B cell (primary cell): ENCODE data around the gene BARX1. TPM values are rescaled to one million over a fixed set of nuclear protein-coding genes. Genes with fewer than 3 reads are reported as not detected.

Experiments used
- ATAC-seq: fragments of 200-7000 bp; cut with Tn5 transposase; one replicate; pipeline ENCODE4 v1.10.0; 2021; ENCODE audit warnings: low read depth, mild to moderate bottlenecking, moderate number of reproducible peaks, moderate library complexity
- CTCF ChIA-PET: fragments of 350-600 bp; sonication (Branson Sonifier 250); formaldehyde crosslinking; loops from one replicate; lab custom pipeline; 2021; ENCODE audit warnings: antibody characterized with exemption, inconsistent platforms; lab: Charles Lee
- POLR2A ChIA-PET: fragments of 350-600 bp; sonication (Branson Sonifier 250); formaldehyde crosslinking; loops from one replicate; lab custom pipeline; 2021; ENCODE audit warnings: antibody characterized with exemption; lab: Charles Lee
- DNase-seq: peaks from one replicate; pipeline ENCODE4 v3.0.0; 2013
- H2AFZ ChIP-seq: 2 replicates; pipeline ENCODE4 v1.6.1; 2012; ENCODE audit warnings: mild to moderate bottlenecking, low read depth, low read length; ENCODE audit not compliant: insufficient read depth, poor library complexity, severe bottlenecking
- H3K27ac ChIP-seq, 2 donors: 1 replicate in 1 of 2; 2 replicates in 1 of 2; pipeline ENCODE4 v1.5.1; 2012 to 2013; ENCODE audit warnings: low read length in 2 of 2, mild to moderate bottlenecking in 2 of 2, moderate library complexity in 1 of 2
- H3K27me3 ChIP-seq, 4 experiments: fragments of 200-600 bp in 1 of 4; sonication (generic) in 1 of 4; replicated peaks in 1 of 4; 1 replicate in 2 of 4; 2 replicates in 2 of 4; pipeline versions ENCODE4 v1.6.1 to v1.7.0; 2013 to 2016; ENCODE audit warnings: low read length in 3 of 4, mild to moderate bottlenecking in 2 of 4, mixed read lengths in 1 of 4, moderate library complexity in 1 of 4; ENCODE audit not compliant: insufficient read depth in 4 of 4, control insufficient read depth in 3 of 4; ENCODE audit errors: control extremely low read depth in 1 of 4
- H3K36me3 ChIP-seq, 2 experiments: replicated peaks in 1 of 2; 1 replicate in 1 of 2; 2 replicates in 1 of 2; pipeline versions ENCODE4 v1.6.1 to v1.7.1; 2013; ENCODE audit warnings: low read length in 1 of 2; ENCODE audit not compliant: insufficient read depth in 2 of 2, control insufficient read depth in 1 of 2; ENCODE audit errors: control extremely low read depth in 1 of 2, extremely low read depth in 1 of 2
- H3K4me1 ChIP-seq, 2 donors: fragments of 200-600 bp in 1 of 2; sonication (generic) in 1 of 2; 1 replicate in 1 of 2; 2 replicates in 1 of 2; pipeline versions ENCODE4 v1.5.1 to v1.6.1; 2013 to 2017; ENCODE audit warnings: low read length in 2 of 2; ENCODE audit not compliant: control insufficient read depth in 2 of 2, insufficient read depth in 2 of 2
- H3K4me2 ChIP-seq: replicated peaks from 2 replicates; pipeline ENCODE3; 2012; ENCODE audit warnings: mild to moderate bottlenecking, low read depth, low read length; ENCODE audit not compliant: poor library complexity, severe bottlenecking
- H3K4me3 ChIP-seq, 5 experiments: fragments of 200-600 bp in 1 of 5; sonication (generic) in 1 of 5; 1 replicate in 3 of 5; 2 replicates in 2 of 5; pipeline versions ENCODE4 v1.5.1 to v1.7.0; 2011 to 2016; ENCODE audit warnings: low read length in 4 of 5, mild to moderate bottlenecking in 4 of 5, low read depth in 2 of 5, control low read depth in 1 of 5, moderate library complexity in 1 of 5; ENCODE audit not compliant: insufficient read depth in 1 of 5; ENCODE audit errors: control extremely low read depth in 1 of 5, extremely low read depth in 1 of 5
- H3K79me2 ChIP-seq: fragments of 200-600 bp; sonication (generic); one replicate; pipeline ENCODE4 v1.6.0; 2016; ENCODE audit warnings: low read length; ENCODE audit not compliant: control insufficient read depth, insufficient read depth
- H3K9ac ChIP-seq: fragments of 200-600 bp; sonication (generic); 2 replicates; pipeline ENCODE4 v1.6.1; 2017; ENCODE audit warnings: mild to moderate bottlenecking, low read length, moderate library complexity
- H3K9me3 ChIP-seq, 3 donors: one replicate each; pipeline versions ENCODE4 v1.6.1 to v1.7.1; 2013; ENCODE audit warnings: low read length in 2 of 3; ENCODE audit not compliant: control insufficient read depth in 2 of 3, insufficient read depth in 1 of 3; ENCODE audit errors: control extremely low read depth in 1 of 3
- H4K20me1 ChIP-seq: 2 replicates; pipeline ENCODE4 v1.6.0; 2012; ENCODE audit warnings: mild to moderate bottlenecking, low read length; ENCODE audit not compliant: insufficient read depth, control insufficient read depth, poor library complexity, severe bottlenecking
- H3K27ac Mint-ChIP-seq: one replicate; pipeline ENCODE4 v1.8.0; 2021; ENCODE audit warnings: mixed read lengths
- H3K27me3 Mint-ChIP-seq: one replicate; pipeline ENCODE4 v1.8.0; 2021; ENCODE audit warnings: mixed read lengths
- H3K4me1 Mint-ChIP-seq: one replicate; pipeline ENCODE4 v1.8.0; 2021; ENCODE audit warnings: mixed read lengths
- H3K4me3 Mint-ChIP-seq: one replicate; pipeline ENCODE4 v1.8.0; 2021; ENCODE audit warnings: mixed read lengths
- H3K9me3 Mint-ChIP-seq: one replicate; pipeline ENCODE4 v1.8.0; 2022; ENCODE audit warnings: mixed read lengths; ENCODE audit not compliant: insufficient read depth
- EZH2 ChIP-seq: IDR thresholded peaks from 2 replicates; pipeline ENCODE4 v1.6.1; 2012; ENCODE audit warnings: borderline replicate concordance, low read depth, mild to moderate bottlenecking, moderate library complexity, low read length; ENCODE audit not compliant: insufficient read depth, poor library complexity, severe bottlenecking
- WGBS: methylation state at CpG from one replicate; pipeline ENCODE4 v1.1.5; 2013; ENCODE audit warnings: missing lambda C conversion rate; ENCODE audit not compliant: insufficient coverage; 5-methylcytosine and 5-hydroxymethylcytosine counted together
- intact Hi-C: fragments of 100-400 bp; cut with micrococcal nuclease; formaldehyde crosslinking; loops from one replicate; pipeline ENCODE4 v1.10.0; 2022
- polyA plus RNA-seq: library from polyadenylated mRNA; depleted of rRNA; stranded (reverse); fragments of >200 nt; gene quantifications from 2 replicates; pipeline ENCODE4 v1.2.3, GENCODE V29; 2012
- total RNA-seq, 2 donors: library from RNA; stranded (reverse); fragments of 120-200 nt in 1 of 2; gene quantifications; 1 replicate in 1 of 2; 2 replicates in 1 of 2; pipeline versions ENCODE4 v1.2.3 to v1.2.4, GENCODE V29; 2013 to 2022
- TF ChIP-seq, protein P1 (sequence below): fragments of 200-600 bp; IDR thresholded peaks from one replicate; pipeline ENCODE4 v1.8.0; 2022; ENCODE audit warnings: antibody characterized with exemption, mild to moderate bottlenecking

BARX1 gene
- total and polyA plus RNA-seq, 2 donors (not counting 1 experiment from before 2014, with no cell fraction given), result not detected

DNA sequence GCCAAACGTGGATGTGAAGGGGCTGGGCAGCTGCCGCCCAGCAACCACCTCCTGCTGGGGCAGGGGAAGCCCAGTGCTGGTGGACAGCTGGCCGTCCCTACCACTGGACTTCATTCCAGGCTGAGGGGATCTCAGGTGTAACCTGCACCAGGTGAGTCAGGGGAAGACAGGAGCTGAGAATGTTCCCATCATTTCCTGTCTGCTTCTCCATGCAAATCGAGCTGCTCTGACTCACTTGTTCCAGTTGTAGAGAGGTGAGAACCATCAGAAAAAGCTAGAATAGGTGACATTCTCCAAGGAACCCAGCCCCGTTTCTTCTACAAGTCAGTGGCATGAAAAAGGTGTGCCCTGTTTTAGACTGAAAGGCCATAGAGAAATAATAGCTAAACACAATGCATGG is 21.8 kb upstream of the BARX1 start:
- intact Hi-C loops, result no loop called here
- CTCF ChIA-PET, result no interaction called here

DNA sequence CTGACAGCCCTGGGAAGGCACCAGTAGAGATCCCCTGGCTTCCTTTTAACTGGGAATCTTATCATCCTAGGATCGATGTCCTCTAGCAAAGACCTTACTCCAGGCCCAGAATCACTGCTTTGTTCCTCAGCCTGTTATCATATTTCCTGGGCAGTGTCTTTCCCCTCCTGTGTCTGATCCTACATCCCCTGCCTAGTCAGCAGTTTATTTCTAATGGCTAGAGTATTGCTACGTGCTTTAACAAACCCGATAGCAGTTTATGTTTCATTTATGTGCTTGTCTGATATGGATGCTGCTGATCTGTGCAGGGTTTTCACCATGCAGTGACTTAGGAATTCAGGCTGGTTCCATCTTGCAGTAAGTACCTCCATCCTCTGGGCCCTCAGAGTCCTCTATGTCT is 20.9 kb upstream of the BARX1 start:
- TF ChIP-seq EZH2, result no peak
- TF ChIP-seq, protein P1, sequence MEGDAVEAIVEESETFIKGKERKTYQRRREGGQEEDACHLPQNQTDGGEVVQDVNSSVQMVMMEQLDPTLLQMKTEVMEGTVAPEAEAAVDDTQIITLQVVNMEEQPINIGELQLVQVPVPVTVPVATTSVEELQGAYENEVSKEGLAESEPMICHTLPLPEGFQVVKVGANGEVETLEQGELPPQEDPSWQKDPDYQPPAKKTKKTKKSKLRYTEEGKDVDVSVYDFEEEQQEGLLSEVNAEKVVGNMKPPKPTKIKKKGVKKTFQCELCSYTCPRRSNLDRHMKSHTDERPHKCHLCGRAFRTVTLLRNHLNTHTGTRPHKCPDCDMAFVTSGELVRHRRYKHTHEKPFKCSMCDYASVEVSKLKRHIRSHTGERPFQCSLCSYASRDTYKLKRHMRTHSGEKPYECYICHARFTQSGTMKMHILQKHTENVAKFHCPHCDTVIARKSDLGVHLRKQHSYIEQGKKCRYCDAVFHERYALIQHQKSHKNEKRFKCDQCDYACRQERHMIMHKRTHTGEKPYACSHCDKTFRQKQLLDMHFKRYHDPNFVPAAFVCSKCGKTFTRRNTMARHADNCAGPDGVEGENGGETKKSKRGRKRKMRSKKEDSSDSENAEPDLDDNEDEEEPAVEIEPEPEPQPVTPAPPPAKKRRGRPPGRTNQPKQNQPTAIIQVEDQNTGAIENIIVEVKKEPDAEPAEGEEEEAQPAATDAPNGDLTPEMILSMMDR, result no peak
- no peak for ATAC-seq
- CTCF ChIA-PET, result no interaction called here
- H3K9ac ChIP-seq, result no peak overlapping the region
- peaks cover 0 to 13% (median 0%) of the 10 kb centered on the region in 3 donors for H3K9me3 ChIP-seq
- Mint-ChIP-seq H3K27ac (no peak overlapping the region), H3K27me3 (peaks cover 41% of the 10 kb centered on the region), H3K4me3 (no peak overlapping the region), H3K9me3 (peaks cover 9% of the 10 kb centered on the region), H3K4me1 (no peaks in the 10 kb centered on the region)
- POLR2A ChIA-PET, result no interaction called here
- no peaks in the 10 kb centered on the region for H3K36me3 ChIP-seq
- H3K4me2 ChIP-seq, result no peak overlapping the region
- H2AFZ ChIP-seq, result no peak overlapping the region
- no peaks in the 10 kb centered on the region for H3K4me1 ChIP-seq
- intact Hi-C loops, result no loop called here
- no peaks in the 10 kb centered on the region for H4K20me1 ChIP-seq
- no peaks in the 10 kb centered on the region for H3K79me2 ChIP-seq
- no peak for DNase-seq
- whole genome bisulfite sequencing, result 80% methylated on average over 1 of the region's 3 CpGs
- no peak overlapping the region for H3K4me3 ChIP-seq
- peaks cover 0 to 7% (median 0%) of the 10 kb centered on the region in 4 experiments for H3K27me3 ChIP-seq
- H3K27ac ChIP-seq, result no peak overlapping the region

More for the DNA sequence above, 21.8 kb upstream of the BARX1 start:
- ATAC-seq (no peak), DNase-seq (no peak)
- H3K4me3 Mint-ChIP-seq, result no peak overlapping the region
- no peak overlapping the region for H3K27ac Mint-ChIP-seq
- TF ChIP-seq EZH2, result no peak
- TF ChIP-seq, protein P1, result no peak
- no peak overlapping the region for H3K4me3 ChIP-seq
- 71% methylated on average over 3 of the region's 5 CpGs for WGBS
- H3K79me2 ChIP-seq, result no peaks in the 10 kb centered on the region
- no peak overlapping the region for H3K9ac ChIP-seq
- H3K27me3 ChIP-seq, result peaks cover 0 to 4% (median 0%) of the 10 kb centered on the region in 4 experiments
- peaks cover 9% of the 10 kb centered on the region for H3K9me3 Mint-ChIP-seq
- no peak overlapping the region for H3K27ac ChIP-seq
- H3K27me3 Mint-ChIP-seq, result peaks cover 46% of the 10 kb centered on the region
- peaks cover 0 to 6% (median 0%) of the 10 kb centered on the region in 3 donors for H3K9me3 ChIP-seq
- POLR2A ChIA-PET, result no interaction called here
- no peaks in the 10 kb centered on the region for H4K20me1 ChIP-seq
- H3K36me3 ChIP-seq, result no peaks in the 10 kb centered on the region
- H2AFZ ChIP-seq, result no peak overlapping the region
- H3K4me1 ChIP-seq, result no peaks in the 10 kb centered on the region
- no peaks in the 10 kb centered on the region for H3K4me1 Mint-ChIP-seq
- no peak overlapping the region for H3K4me2 ChIP-seq
